ENCODE results near the gene IQSEC1. TPM values are rescaled to one million over a fixed set of nuclear protein-coding genes. Genes with fewer than 3 reads are reported as not detected.

Gene IQSEC1
- total and polyA plus RNA-seq, 2 donors (not counting 1 experiment from before 2014, with no cell fraction given), result 4.3 to 18.2 TPM

DNA sequence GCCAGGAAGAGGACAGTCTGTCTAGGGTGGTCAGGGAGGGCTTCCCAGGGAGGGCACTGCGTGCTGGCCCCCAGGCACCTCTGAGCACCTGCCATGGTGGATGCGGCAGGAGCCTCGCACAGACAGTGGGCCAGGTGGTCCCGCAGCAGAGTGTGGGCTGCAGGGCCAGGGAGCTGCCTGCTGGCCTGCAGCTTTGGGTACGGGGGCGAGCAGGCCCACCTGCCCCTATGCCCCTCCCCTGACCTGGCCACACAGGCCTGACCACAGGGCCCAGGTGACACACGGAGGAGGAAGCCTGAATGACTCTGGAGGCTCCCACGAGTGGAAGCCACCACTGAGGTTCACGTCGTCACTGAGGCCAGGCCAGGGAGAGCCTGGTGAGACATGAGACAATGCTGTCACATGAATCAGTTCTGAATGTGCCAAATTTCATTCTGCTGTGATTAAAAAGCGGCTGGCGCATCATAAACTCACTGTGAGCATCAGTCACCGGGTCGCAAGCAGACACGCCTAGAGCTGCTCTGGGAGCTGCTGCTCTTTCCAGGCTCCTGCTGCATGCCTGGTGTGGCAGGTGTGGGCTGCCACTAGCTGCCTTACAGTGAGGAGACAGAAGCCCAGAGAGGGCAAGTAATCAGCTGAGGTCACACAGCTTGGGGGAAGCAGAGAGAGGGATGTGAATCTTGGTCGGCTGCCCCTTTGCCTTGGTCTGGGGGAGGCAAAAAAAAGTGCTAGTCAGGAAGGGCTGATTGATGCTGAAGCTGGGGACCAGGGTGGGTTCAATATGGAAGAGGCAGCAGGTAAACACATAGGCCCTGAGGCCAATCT is 39.5 kb upstream of the IQSEC1 start:
- Histone ChIP-seq H3K36me3 (ENCODE audit: control insufficient read depth, insufficient read depth, low read length) (no peaks in the 10 kb centered on the region), H3K4me1 (ENCODE audit: control insufficient read depth, extremely low read depth, insufficient read depth, low read length) (no peaks in the 10 kb centered on the region), H2AFZ (ENCODE audit: low read length) (no peak overlapping the region), H3K27ac (ENCODE audit: insufficient read depth, low read length) (no peak overlapping the region), H3K79me2 (ENCODE audit: control insufficient read depth, insufficient read depth, low read length) (no peaks in the 10 kb centered on the region), H3K27me3 (ENCODE audit: control insufficient read depth, insufficient read depth, low read length) (no peaks in the 10 kb centered on the region), H3K4me3 (replicated peaks in 1 of 4; ENCODE audit: control extremely low read depth in 1 of 4, insufficient read depth in 1 of 4, low read depth in 3 of 4, low read length in 4 of 4) (no peak overlapping the region), H3K4me2 (ENCODE audit: extremely low read depth, insufficient read depth, low read length) (no peak overlapping the region), H3K9me3 (ENCODE audit: control insufficient read depth, insufficient read depth, low read depth, low read length) (no peaks in the 10 kb centered on the region), H4K20me1 (ENCODE audit: control insufficient read depth, extremely low read depth, insufficient read depth, low read length) (no peaks in the 10 kb centered on the region), H3K9ac (ENCODE audit: insufficient read depth, low read length) (no peak overlapping the region)
- DNase-seq (ENCODE audit: low read depth in 2 of 2), result no peak
- TF ChIP-seq CTCF (conservative IDR thresholded peaks at IDR 0.05 in 1 of 2, IDR thresholded peaks at IDR 0.05 in 1 of 2; ENCODE audit: low read depth in 1 of 2, low read length in 2 of 2) (no peak), EZH2 (IDR thresholded peaks at IDR 0.05; ENCODE audit: low read length, missing control alignments) (no peak)

GRCh38 chr3:13111873-13112520 is 38.8 kb upstream of the IQSEC1 start:
- TF ChIP-seq CTCF (conservative IDR thresholded peaks at IDR 0.05 in 1 of 2, IDR thresholded peaks at IDR 0.05 in 1 of 2; ENCODE audit: low read depth in 1 of 2, low read length in 2 of 2) (no peak), EZH2 (IDR thresholded peaks at IDR 0.05; ENCODE audit: low read length, missing control alignments) (no peak)
- DNase-seq (ENCODE audit: low read depth in 2 of 2), result no peak

GRCh38 chr3:13111173-13111872 is 38.1 kb upstream of the IQSEC1 start:
- Histone ChIP-seq H3K4me3 (replicated peaks in 1 of 4; ENCODE audit: control extremely low read depth in 1 of 4, insufficient read depth in 1 of 4, low read depth in 3 of 4, low read length in 4 of 4) (no peak overlapping the region), H3K36me3 (ENCODE audit: control insufficient read depth, insufficient read depth, low read length) (no peaks in the 10 kb centered on the region), H3K9me3 (ENCODE audit: control insufficient read depth, insufficient read depth, low read depth, low read length) (no peaks in the 10 kb centered on the region), H3K9ac (ENCODE audit: insufficient read depth, low read length) (no peak overlapping the region), H3K27me3 (ENCODE audit: control insufficient read depth, insufficient read depth, low read length) (no peaks in the 10 kb centered on the region), H3K4me1 (ENCODE audit: control insufficient read depth, extremely low read depth, insufficient read depth, low read length) (no peaks in the 10 kb centered on the region), H4K20me1 (ENCODE audit: control insufficient read depth, extremely low read depth, insufficient read depth, low read length) (no peaks in the 10 kb centered on the region), H3K4me2 (ENCODE audit: extremely low read depth, insufficient read depth, low read length) (no peak overlapping the region), H3K79me2 (ENCODE audit: control insufficient read depth, insufficient read depth, low read length) (no peaks in the 10 kb centered on the region), H2AFZ (ENCODE audit: low read length) (no peak overlapping the region), H3K27ac (ENCODE audit: insufficient read depth, low read length) (no peak overlapping the region)
- DNase-seq (ENCODE audit: low read depth in 2 of 2), result no peak
- no peak for TF ChIP-seq CTCF (conservative IDR thresholded peaks at IDR 0.05 in 1 of 2, IDR thresholded peaks at IDR 0.05 in 1 of 2; ENCODE audit: low read depth in 1 of 2, low read length in 2 of 2)
- TF ChIP-seq EZH2 (IDR thresholded peaks at IDR 0.05; ENCODE audit: low read length, missing control alignments), result no peak

More at GRCh38 chr3:13111873-13112520, 38.8 kb upstream of the IQSEC1 start:
- Histone ChIP-seq H3K4me3 (replicated peaks in 1 of 4; ENCODE audit: control extremely low read depth in 1 of 4, insufficient read depth in 1 of 4, low read depth in 3 of 4, low read length in 4 of 4) (no peak overlapping the region), H3K27me3 (ENCODE audit: control insufficient read depth, insufficient read depth, low read length) (no peaks in the 10 kb centered on the region), H3K9me3 (ENCODE audit: control insufficient read depth, insufficient read depth, low read depth, low read length) (no peaks in the 10 kb centered on the region), H3K4me2 (ENCODE audit: extremely low read depth, insufficient read depth, low read length) (no peak overlapping the region), H4K20me1 (ENCODE audit: control insufficient read depth, extremely low read depth, insufficient read depth, low read length) (no peaks in the 10 kb centered on the region), H2AFZ (ENCODE audit: low read length) (no peak overlapping the region), H3K9ac (ENCODE audit: insufficient read depth, low read length) (no peak overlapping the region), H3K27ac (ENCODE audit: insufficient read depth, low read length) (no peak overlapping the region), H3K4me1 (ENCODE audit: control insufficient read depth, extremely low read depth, insufficient read depth, low read length) (no peaks in the 10 kb centered on the region), H3K79me2 (ENCODE audit: control insufficient read depth, insufficient read depth, low read length) (no peaks in the 10 kb centered on the region), H3K36me3 (ENCODE audit: control insufficient read depth, insufficient read depth, low read length) (no peaks in the 10 kb centered on the region)
